Fibroblast of skin of back (primary cell): ENCODE measurements around the gene SEPTIN2.
"Not testable (repeated sequence)": the region's sequence is repeated elsewhere in the genome, so short reads cannot be mapped to it uniquely, and the experiment has no call there.

Experiments used
- DNase-seq: peaks from one replicate; pipeline ENCODE4 v3.0.0-alpha.2; 2013

Gene SEPTIN2

GRCh38 chr2:241314226-241315092 is 1.3 kb upstream of the SEPTIN2 start:
- peak; percentile 46 for DNase-seq

DNA sequence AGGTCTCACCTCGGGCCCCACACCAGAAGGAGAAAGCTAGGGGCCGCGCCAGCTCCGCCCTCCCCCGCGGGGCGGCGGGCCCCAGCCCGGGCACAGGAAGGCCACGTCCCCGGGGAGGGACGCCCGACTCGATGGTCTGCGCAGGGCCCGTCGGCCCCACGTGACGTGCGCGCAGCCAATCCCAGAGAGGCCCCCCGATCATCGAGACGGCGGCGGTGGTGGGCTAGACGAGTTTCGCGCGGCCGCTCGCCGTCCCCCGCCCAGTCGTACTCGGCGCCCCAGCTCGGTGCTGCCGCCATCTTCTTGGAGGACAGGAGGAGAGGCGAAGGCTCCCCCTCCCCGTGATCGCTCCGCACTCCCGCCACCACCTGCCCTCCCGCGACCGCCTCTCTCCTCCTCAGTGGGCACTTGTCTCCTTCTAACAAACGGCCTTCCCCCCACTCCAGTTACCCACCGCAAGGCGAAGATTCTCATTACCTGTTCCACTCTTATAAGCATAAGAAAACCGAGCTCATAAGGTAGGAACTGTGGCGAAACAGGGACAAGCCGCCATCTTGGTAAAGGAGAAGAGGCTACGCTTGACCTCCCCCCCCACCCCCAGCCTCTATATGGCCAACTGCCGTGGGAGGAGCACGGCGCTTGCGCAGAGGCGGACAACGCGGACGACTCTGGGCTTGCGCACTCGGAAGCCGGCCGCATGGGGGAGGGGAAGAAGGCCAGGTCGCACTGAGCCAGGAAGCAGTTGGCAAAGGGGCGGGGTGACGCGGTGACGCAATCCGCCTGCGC is 439 bp upstream of the SEPTIN2 start, which contains the start of gene HDLBP:
HDLBP (minus strand) TSS at position 580 of the 786 bp plus-strand sequence. CDS start 48,803 bp downstream, outside the sequence.
- peak; percentile 98 for DNase-seq

DNA sequence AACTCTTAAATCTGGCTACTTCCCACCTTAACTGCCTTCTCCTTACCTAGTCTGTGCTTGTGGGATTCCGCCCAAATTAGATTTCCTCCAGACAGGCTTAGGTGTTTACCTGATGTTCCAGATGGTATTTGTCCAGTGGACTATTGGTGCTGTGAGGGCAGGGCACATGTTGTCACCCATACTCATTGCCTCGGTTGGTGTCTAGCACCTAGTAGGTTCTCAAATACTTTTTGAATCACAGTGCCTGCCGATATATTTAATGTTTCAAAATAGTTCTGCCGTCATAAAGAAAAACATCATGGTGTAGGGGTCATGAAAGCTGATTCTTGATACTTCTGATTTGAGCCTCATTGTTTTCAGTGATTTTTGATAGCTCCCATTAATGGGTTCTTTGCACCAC is 1.1 kb downstream of the SEPTIN2 start:
- no peak for DNase-seq

DNA sequence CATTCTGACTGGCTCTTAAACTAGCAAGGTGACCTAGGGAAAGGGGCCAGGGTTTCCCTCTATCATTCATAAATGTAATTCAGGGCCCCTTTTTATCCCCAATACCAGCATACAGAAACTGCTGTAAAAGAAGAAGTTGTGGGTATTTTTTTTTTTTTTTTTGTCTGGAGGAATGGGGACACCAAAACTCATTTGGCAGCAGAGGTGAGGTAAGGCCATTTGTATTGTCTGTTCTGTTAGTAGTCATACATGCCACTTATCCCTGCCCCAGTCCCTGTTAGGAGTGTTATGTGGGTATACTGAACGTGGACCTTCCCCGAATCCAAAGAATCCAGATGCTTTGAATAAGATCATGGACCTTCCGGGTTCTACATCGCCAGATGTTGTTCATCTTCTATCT is 1.7 kb downstream of the SEPTIN2 start:
- DNase-seq, result no peak

DNA sequence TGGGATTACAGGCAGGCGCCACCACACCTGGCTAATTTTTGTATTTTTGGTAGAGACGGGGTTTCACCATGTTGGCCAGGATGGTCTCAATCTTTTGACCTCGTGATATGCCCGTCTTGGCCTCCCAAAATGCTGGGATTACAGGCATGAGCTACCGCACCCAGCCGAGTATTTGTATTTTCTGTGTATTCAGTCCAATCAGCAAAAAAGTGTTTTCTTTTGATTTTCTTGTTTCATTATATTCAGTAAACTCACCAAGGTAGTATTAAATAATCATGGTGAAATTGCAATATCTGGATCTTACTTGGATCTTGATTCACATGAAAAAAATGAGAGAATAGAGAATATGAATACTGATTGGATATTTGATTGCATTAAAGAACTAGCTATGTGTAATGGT is 3.1 kb downstream of the SEPTIN2 start:
- not testable (repeated sequence) for DNase-seq

GRCh38 chr2:241320394-241320793 is 4.7 kb downstream of the SEPTIN2 start:
- DNase-seq, result no peak

DNA sequence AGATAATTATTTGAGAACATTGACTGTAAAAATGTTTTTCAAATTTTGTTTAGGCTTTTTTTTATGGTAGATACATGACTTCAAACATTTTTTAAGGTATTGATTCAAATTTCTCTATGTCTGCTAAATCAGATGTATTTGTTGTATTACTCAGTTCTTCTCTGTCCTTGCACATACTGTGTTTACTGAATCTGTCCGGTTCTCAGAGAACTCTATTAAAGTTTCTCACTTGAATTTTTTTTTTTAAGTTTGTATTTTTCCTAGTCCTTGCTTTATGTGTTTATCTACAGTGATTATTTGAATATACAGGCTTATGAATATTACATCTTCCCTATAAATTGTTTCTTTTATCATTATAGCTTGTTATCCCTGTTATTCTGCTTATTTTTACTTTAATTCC is 5.3 kb downstream of the SEPTIN2 start:
- DNase-seq, result no peak

DNA sequence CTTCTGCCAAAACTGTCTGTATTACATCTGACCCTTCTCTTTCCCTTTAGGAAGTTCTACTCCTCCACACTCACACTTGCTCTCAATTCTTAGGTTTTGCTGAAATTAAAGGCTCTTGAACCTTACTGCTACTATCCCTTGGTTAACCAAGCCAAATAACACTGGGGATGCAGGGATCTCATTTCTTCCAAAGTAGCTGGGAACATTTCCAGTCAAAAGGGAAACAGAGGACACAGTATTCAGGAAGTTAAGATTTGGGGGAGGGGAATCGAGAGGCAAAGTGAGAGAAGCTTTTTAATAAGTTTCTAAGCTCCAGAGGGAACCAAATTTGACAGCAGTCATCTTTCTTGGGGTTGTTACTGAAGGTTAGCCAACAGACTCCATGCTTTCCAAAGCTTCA is 6.2 kb downstream of the SEPTIN2 start:
- DNase-seq, result no peak

GRCh38 chr2:241323778-241324177 is 8.1 kb downstream of the SEPTIN2 start:
- no peak for DNase-seq

DNA sequence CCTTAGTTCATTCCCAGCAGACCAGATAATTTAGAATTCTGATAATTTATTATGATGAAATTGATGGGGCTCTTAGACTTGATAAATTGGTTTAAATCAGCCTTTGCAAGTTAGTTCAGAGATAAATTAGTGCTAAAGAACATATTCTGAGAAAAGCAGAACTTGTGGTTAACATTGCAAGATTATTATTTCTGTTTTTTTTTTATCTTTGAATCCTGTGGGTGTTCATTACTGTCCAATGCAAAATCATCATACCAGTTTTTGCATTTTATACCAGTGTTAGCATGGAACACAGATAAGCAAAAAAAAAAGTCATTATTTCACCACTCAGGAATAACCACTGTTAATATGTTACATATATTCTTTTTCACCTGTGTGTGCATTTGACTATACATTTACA is 9.1 kb downstream of the SEPTIN2 start:
- no peak for DNase-seq

GRCh38 chr2:241325257-241325656 is 9.5 kb downstream of the SEPTIN2 start:
- DNase-seq, result no peak

GRCh38 chr2:241329669-241330615 is 14.2 kb downstream of the SEPTIN2 start:
- no peak for DNase-seq

DNA sequence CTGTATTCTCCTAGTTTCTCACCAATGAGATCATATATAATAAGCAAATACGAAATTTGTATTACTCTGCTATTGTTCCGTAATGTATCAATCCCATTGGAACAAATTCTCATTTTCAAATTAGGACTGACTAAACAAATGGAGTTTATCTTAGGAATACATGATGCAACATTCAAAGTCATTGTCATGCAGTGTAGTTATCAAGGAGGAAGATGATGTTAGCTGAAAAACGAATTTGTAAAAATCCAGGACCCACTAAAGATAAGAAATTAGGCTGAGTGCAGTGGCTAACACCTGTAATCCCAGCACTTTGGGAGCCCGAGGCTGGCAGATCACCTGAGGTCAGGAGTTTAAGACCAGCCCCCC is 14.9 kb downstream of the SEPTIN2 start:
- no peak for DNase-seq

GRCh38 chr2:241334813-241335212 is 19.1 kb downstream of the SEPTIN2 start:
- no peak for DNase-seq

DNA sequence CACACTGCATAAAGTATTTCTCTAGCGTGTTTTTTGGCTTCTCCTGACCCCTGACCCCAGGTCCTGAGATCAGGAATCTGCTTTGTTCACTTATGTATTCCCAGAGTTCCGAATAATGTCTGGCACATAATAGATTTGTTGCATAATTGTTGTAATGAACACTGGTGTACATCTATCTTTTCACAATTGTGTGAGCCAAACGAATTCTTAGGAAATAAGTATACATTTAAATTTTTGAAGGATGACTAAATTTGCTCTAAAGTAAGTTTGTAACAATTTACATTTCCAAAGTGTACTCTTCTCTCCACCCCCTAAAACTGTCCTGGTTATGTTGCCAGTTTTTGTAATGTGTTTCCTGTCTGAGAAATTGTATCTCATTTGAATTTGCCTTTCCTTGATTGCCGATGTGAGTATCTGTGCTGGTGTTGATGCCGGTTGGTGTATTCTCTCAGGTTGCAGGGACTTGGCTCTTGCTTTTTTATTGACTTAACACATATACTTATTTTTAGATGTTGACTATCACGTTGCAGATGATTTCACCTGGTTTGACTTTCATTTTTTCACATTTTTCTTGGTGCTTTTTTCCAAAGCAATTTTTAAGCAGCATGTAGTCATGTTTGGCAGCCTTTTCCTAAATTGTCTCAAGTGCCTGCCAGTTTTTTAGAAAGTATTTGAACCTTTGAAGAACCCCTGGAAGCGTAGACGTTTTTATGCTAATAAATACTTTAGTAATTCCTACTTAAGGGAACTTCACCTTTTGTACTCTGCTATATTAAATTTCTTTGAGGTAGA is 24.3 kb downstream of the SEPTIN2 start:
- no peak for DNase-seq

DNA sequence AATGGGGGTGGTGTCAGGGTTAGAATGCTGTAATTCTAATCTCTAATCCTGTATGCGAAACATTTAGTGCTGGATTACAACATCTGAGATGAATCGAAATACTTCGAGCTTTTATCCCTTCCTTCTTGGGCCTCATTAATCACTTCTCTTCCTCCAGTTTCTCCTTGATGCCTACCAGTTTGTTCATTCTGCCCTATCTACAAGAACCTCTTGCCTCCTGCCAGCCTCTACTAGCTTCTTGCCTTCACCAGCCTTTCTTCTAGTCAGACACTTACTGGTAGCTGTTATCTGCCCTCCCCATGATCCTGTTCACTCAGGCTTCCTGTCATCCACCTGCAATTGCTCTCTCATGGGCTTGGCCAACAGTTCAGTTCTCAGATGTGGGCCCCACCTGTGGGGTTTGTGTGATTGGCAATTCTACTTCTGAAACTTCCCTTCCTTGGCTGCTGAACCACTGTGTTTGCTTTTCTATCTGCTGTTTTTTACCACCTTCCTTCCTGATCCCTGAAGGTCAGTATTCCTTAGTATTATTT is 25.0 kb downstream of the SEPTIN2 start:
- no peak for DNase-seq

GRCh38 chr2:241344925-241345651 is 29.4 kb downstream of the SEPTIN2 start:
- DNase-seq, result no peak

GRCh38 chr2:241349941-241350340 is 34.2 kb downstream of the SEPTIN2 start:
- DNase-seq, result no peak

GRCh38 chr2:241350530-241350877 is 34.8 kb downstream of the SEPTIN2 start:
- no peak for DNase-seq

DNA sequence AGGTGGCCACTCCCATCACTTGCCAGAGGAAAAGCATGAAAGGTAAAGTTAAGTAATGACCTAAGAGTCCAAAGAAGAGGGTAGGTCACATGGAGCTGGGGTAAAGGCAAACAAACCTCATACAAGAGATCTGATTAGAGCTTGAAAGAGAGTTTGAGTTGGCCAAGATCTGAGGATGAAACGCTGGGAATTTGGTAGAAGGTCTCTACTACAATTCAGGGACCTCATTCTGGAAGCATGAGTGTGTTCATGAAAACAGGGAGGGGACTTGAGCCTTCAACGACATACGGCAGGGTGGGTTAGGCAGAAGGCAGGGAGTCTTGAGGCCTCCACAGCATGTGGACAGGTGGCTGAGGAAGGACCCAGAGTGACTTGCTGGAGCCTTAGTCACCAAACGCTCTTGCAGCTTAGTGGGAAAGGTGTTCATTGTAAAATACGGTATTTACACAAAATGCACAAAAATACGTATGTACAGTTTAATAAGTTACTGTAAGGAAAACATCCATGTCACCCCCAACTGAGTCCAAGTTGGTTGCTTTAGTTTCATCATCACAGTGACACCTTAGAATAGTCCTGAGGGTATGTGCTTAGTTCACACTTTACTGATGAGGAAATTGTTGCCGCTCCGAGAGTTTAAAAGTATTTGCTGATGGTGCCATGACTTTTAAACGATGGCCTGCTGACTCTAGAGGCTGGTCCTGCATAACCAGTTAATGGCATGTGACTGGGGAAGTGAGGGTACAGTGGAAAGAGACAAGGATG is 35.3 kb downstream of the SEPTIN2 start:
- no peak for DNase-seq
